ENCODE results near the gene RHBDD3.

Gene RHBDD3

DNA sequence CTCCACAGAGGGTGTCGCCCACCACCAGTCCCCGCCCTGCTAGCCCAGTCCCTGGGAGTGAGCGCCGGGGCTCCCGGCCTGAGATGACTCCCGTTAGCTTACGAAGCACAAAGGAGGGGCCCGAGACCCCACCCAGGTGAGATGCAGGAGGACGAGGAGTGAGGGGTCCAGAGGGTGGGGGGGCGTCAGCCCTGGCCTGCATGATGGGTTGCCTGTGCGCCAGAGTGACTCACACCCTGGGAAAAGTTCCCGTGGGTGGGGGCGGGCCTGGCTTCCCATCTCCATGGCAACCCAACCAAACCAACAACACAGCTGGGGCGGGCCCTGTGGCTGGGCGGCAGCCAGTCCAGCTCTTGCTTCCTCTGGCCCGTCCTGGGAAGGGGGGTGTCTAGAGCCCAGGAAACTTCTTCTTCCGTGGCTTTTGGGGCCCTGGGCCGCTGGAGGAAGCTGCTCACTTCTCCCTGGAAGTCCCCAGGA is 43.1 kb upstream of the RHBDD3 start:
- peak; percentile 68 for ATAC-seq (ENCODE audit: low read depth)
- TF ChIP-seq, protein P1, sequence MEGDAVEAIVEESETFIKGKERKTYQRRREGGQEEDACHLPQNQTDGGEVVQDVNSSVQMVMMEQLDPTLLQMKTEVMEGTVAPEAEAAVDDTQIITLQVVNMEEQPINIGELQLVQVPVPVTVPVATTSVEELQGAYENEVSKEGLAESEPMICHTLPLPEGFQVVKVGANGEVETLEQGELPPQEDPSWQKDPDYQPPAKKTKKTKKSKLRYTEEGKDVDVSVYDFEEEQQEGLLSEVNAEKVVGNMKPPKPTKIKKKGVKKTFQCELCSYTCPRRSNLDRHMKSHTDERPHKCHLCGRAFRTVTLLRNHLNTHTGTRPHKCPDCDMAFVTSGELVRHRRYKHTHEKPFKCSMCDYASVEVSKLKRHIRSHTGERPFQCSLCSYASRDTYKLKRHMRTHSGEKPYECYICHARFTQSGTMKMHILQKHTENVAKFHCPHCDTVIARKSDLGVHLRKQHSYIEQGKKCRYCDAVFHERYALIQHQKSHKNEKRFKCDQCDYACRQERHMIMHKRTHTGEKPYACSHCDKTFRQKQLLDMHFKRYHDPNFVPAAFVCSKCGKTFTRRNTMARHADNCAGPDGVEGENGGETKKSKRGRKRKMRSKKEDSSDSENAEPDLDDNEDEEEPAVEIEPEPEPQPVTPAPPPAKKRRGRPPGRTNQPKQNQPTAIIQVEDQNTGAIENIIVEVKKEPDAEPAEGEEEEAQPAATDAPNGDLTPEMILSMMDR (IDR thresholded peaks at IDR 0.05; ENCODE audit: poor library complexity, severe bottlenecking) = no peak
- H3K4me3 ChIP-seq (ENCODE audit: severe bottlenecking) = no peak overlapping the region
- DNase-seq (ENCODE audit: low spot score) = peak; percentile 97
- H3K27me3 ChIP-seq (ENCODE audit: insufficient read depth, poor library complexity, severe bottlenecking) = peaks cover 23% of the 10 kb centered on the region
- H3K36me3 ChIP-seq (ENCODE audit: low read depth) = no peaks in the 10 kb centered on the region
- no peaks in the 10 kb centered on the region for H3K9me3 ChIP-seq (ENCODE audit: severe bottlenecking)
- H3K4me1 ChIP-seq (ENCODE audit: insufficient read depth, poor library complexity, severe bottlenecking) = peaks cover 22% of the 10 kb centered on the region
- peak overlapping the region; percentile 76 for H3K27ac ChIP-seq (ENCODE audit: poor library complexity, severe bottlenecking)

DNA sequence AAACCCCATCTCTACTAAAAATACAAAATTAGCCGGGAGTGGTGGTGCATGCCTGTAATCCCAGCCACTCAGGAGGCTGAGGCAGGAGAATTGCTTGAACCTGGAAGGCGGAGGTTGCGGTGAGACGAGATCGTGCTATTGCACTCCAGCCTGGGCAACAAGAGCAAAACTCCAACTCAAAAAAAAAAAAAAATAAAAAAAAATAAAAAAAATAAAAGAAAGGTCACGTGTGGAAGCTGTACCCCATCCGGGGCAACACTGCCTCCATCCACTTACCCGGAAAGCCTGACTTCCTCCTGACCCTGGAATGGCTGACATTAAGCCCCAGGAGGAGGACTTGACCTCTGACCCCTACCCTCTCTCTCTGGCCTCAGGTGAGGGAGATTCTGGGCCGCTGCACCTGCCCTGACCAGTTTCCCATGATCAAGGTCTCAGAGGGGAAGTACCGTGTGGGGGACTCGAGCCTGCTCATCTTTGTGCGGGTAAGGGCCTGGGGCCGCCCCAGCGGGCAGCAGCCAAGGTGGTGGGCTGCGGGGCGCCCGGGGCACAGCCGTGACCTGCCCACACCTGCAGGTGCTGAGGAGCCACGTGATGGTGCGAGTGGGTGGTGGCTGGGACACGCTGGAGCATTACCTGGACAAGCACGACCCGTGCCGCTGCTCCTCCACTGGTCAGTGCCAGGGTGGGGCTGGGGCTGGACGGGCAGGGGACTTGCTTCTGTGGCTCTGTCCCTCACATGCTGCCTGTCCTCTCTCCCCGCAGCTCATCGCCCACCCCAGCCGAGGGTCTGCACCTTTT is 42.5 kb upstream of the RHBDD3 start:
- Histone ChIP-seq H3K9me3 (ENCODE audit: severe bottlenecking) (no peaks in the 10 kb centered on the region), H3K4me3 (ENCODE audit: severe bottlenecking) (no peak overlapping the region), H3K27me3 (ENCODE audit: insufficient read depth, poor library complexity, severe bottlenecking) (peaks cover 20% of the 10 kb centered on the region), H3K27ac (ENCODE audit: poor library complexity, severe bottlenecking) (peak overlapping the region; percentile 76), H3K4me1 (ENCODE audit: insufficient read depth, poor library complexity, severe bottlenecking) (peaks cover 22% of the 10 kb centered on the region), H3K36me3 (ENCODE audit: low read depth) (no peaks in the 10 kb centered on the region)
- DNase-seq (ENCODE audit: low spot score) (no peak), ATAC-seq (ENCODE audit: low read depth) (no peak)
- TF ChIP-seq, protein P1 (IDR thresholded peaks at IDR 0.05; ENCODE audit: poor library complexity, severe bottlenecking) = no peak

DNA sequence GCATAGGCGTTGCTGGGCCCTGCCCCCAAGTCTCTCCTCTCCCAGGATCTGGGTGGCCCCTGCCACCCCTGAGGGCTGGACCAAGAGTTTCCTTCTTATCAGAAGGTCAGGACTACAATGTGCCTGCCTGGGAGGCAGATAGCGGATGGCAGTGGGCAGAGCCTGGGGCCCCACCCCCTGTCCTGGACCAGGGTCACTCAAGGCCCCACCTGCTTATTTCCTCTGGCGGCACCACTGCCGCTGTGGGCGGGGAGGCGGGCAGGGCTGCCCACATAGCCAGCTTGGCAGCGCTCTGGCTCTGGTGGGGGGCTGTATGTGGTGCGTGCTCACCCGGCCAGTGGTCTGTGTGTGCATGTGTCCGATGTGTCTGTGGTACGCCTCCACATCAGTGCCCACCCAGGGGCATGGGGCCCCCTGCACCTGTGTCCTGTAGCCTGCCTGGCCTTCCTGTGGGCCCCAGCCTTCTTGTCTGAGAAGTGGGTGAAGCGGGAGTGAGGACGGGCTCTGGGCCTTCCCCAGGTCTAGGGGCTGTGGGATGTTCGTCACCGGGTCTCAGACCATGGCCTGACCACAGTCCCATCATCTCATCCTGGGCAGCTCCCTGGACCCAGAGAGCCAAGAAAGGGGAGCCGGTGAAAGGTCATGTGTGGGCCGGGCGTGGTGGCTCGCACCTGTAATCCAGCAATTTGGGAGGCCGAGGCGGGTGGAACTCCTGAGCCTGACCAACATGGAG is 41.7 kb upstream of the RHBDD3 start:
- Histone ChIP-seq H3K36me3 (ENCODE audit: low read depth) (no peaks in the 10 kb centered on the region), H3K27me3 (ENCODE audit: insufficient read depth, poor library complexity, severe bottlenecking) (peaks cover 15% of the 10 kb centered on the region), H3K4me3 (ENCODE audit: severe bottlenecking) (no peak overlapping the region), H3K27ac (ENCODE audit: poor library complexity, severe bottlenecking) (peak overlapping the region; percentile 76), H3K9me3 (ENCODE audit: severe bottlenecking) (no peaks in the 10 kb centered on the region), H3K4me1 (ENCODE audit: insufficient read depth, poor library complexity, severe bottlenecking) (peaks cover 22% of the 10 kb centered on the region)
- ATAC-seq (ENCODE audit: low read depth) (no peak), DNase-seq (ENCODE audit: low spot score) (peak; percentile 57)
- TF ChIP-seq, protein P1 (IDR thresholded peaks at IDR 0.05; ENCODE audit: poor library complexity, severe bottlenecking) = no peak

DNA sequence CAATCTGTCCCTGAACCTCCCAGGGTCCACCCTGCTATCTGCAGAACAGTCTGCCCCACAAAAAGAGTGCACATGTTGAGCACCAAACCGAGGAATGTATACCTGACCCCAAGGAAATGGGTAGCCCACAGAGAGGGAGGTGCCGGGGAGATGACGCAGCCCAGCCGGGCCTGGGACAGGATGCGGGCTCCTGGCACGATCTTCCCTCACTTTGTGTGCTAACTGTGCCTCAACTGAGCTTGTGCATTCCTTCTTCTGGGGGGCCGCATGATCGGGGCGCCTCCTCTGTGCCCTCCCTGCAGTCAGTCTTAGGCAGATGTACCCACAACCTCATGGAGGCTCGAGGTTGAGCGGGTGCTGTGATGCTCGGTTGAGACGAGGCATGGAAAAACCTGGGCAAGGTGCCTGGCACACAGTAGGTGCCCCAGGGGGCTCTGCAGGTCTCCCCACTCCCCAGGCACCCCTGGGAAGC is 41.0 kb upstream of the RHBDD3 start:
- Histone ChIP-seq H3K27me3 (ENCODE audit: insufficient read depth, poor library complexity, severe bottlenecking) (peaks cover 8% of the 10 kb centered on the region), H3K27ac (ENCODE audit: poor library complexity, severe bottlenecking) (peak overlapping the region; percentile 76), H3K9me3 (ENCODE audit: severe bottlenecking) (no peaks in the 10 kb centered on the region), H3K4me1 (ENCODE audit: insufficient read depth, poor library complexity, severe bottlenecking) (peaks cover 22% of the 10 kb centered on the region), H3K4me3 (ENCODE audit: severe bottlenecking) (no peak overlapping the region), H3K36me3 (ENCODE audit: low read depth) (no peaks in the 10 kb centered on the region)
- ATAC-seq (ENCODE audit: low read depth) (peak; percentile 28; the same call in 2 of the 3 replicates), DNase-seq (ENCODE audit: low spot score) (peak; percentile 75)
- TF ChIP-seq, protein P1 (IDR thresholded peaks at IDR 0.05; ENCODE audit: poor library complexity, severe bottlenecking) = no peak
